B cell (primary cell): Measurements from ENCODE around the gene NUP214. TPM values are rescaled to one million over a fixed set of nuclear protein-coding genes. Genes with fewer than 3 reads are reported as not detected.

Source experiments
- ATAC-seq: fragments of 200-7000 bp; cut with Tn5 transposase; one replicate; pipeline ENCODE4 v1.10.0; 2021; ENCODE audit warnings: low read depth, mild to moderate bottlenecking, moderate number of reproducible peaks, moderate library complexity
- CTCF ChIA-PET: fragments of 350-600 bp; sonication (Branson Sonifier 250); formaldehyde crosslinking; loops from one replicate; lab custom pipeline; 2021; ENCODE audit warnings: antibody characterized with exemption, inconsistent platforms; lab: Charles Lee
- POLR2A ChIA-PET: fragments of 350-600 bp; sonication (Branson Sonifier 250); formaldehyde crosslinking; loops from one replicate; lab custom pipeline; 2021; ENCODE audit warnings: antibody characterized with exemption; lab: Charles Lee
- DNase-seq: peaks from one replicate; pipeline ENCODE4 v3.0.0; 2013
- H2AFZ ChIP-seq: 2 replicates; pipeline ENCODE4 v1.6.1; 2012; ENCODE audit warnings: mild to moderate bottlenecking, low read depth, low read length; ENCODE audit not compliant: insufficient read depth, poor library complexity, severe bottlenecking
- H3K27ac ChIP-seq, 2 donors: 1 replicate in 1 of 2; 2 replicates in 1 of 2; pipeline ENCODE4 v1.5.1; 2012 to 2013; ENCODE audit warnings: low read length in 2 of 2, mild to moderate bottlenecking in 2 of 2, moderate library complexity in 1 of 2
- H3K27me3 ChIP-seq, 4 experiments: fragments of 200-600 bp in 1 of 4; sonication (generic) in 1 of 4; replicated peaks in 1 of 4; 1 replicate in 2 of 4; 2 replicates in 2 of 4; pipeline versions ENCODE4 v1.6.1 to v1.7.0; 2013 to 2016; ENCODE audit warnings: low read length in 3 of 4, mild to moderate bottlenecking in 2 of 4, mixed read lengths in 1 of 4, moderate library complexity in 1 of 4; ENCODE audit not compliant: insufficient read depth in 4 of 4, control insufficient read depth in 3 of 4; ENCODE audit errors: control extremely low read depth in 1 of 4
- H3K36me3 ChIP-seq, 2 experiments: replicated peaks in 1 of 2; 1 replicate in 1 of 2; 2 replicates in 1 of 2; pipeline versions ENCODE4 v1.6.1 to v1.7.1; 2013; ENCODE audit warnings: low read length in 1 of 2; ENCODE audit not compliant: insufficient read depth in 2 of 2, control insufficient read depth in 1 of 2; ENCODE audit errors: control extremely low read depth in 1 of 2, extremely low read depth in 1 of 2
- H3K4me1 ChIP-seq, 2 donors: fragments of 200-600 bp in 1 of 2; sonication (generic) in 1 of 2; 1 replicate in 1 of 2; 2 replicates in 1 of 2; pipeline versions ENCODE4 v1.5.1 to v1.6.1; 2013 to 2017; ENCODE audit warnings: low read length in 2 of 2; ENCODE audit not compliant: control insufficient read depth in 2 of 2, insufficient read depth in 2 of 2
- H3K4me2 ChIP-seq: replicated peaks from 2 replicates; pipeline ENCODE3; 2012; ENCODE audit warnings: mild to moderate bottlenecking, low read depth, low read length; ENCODE audit not compliant: poor library complexity, severe bottlenecking
- H3K4me3 ChIP-seq, 5 experiments: fragments of 200-600 bp in 1 of 5; sonication (generic) in 1 of 5; 1 replicate in 3 of 5; 2 replicates in 2 of 5; pipeline versions ENCODE4 v1.5.1 to v1.7.0; 2011 to 2016; ENCODE audit warnings: low read length in 4 of 5, mild to moderate bottlenecking in 4 of 5, low read depth in 2 of 5, control low read depth in 1 of 5, moderate library complexity in 1 of 5; ENCODE audit not compliant: insufficient read depth in 1 of 5; ENCODE audit errors: control extremely low read depth in 1 of 5, extremely low read depth in 1 of 5
- H3K79me2 ChIP-seq: fragments of 200-600 bp; sonication (generic); one replicate; pipeline ENCODE4 v1.6.0; 2016; ENCODE audit warnings: low read length; ENCODE audit not compliant: control insufficient read depth, insufficient read depth
- H3K9ac ChIP-seq: fragments of 200-600 bp; sonication (generic); 2 replicates; pipeline ENCODE4 v1.6.1; 2017; ENCODE audit warnings: mild to moderate bottlenecking, low read length, moderate library complexity
- H3K9me3 ChIP-seq, 3 donors: one replicate each; pipeline versions ENCODE4 v1.6.1 to v1.7.1; 2013; ENCODE audit warnings: low read length in 2 of 3; ENCODE audit not compliant: control insufficient read depth in 2 of 3, insufficient read depth in 1 of 3; ENCODE audit errors: control extremely low read depth in 1 of 3
- H4K20me1 ChIP-seq: 2 replicates; pipeline ENCODE4 v1.6.0; 2012; ENCODE audit warnings: mild to moderate bottlenecking, low read length; ENCODE audit not compliant: insufficient read depth, control insufficient read depth, poor library complexity, severe bottlenecking
- H3K27ac Mint-ChIP-seq: one replicate; pipeline ENCODE4 v1.8.0; 2021; ENCODE audit warnings: mixed read lengths
- H3K27me3 Mint-ChIP-seq: one replicate; pipeline ENCODE4 v1.8.0; 2021; ENCODE audit warnings: mixed read lengths
- H3K4me1 Mint-ChIP-seq: one replicate; pipeline ENCODE4 v1.8.0; 2021; ENCODE audit warnings: mixed read lengths
- H3K4me3 Mint-ChIP-seq: one replicate; pipeline ENCODE4 v1.8.0; 2021; ENCODE audit warnings: mixed read lengths
- H3K9me3 Mint-ChIP-seq: one replicate; pipeline ENCODE4 v1.8.0; 2022; ENCODE audit warnings: mixed read lengths; ENCODE audit not compliant: insufficient read depth
- EZH2 ChIP-seq: IDR thresholded peaks from 2 replicates; pipeline ENCODE4 v1.6.1; 2012; ENCODE audit warnings: borderline replicate concordance, low read depth, mild to moderate bottlenecking, moderate library complexity, low read length; ENCODE audit not compliant: insufficient read depth, poor library complexity, severe bottlenecking
- WGBS: methylation state at CpG from one replicate; pipeline ENCODE4 v1.1.5; 2013; ENCODE audit warnings: missing lambda C conversion rate; ENCODE audit not compliant: insufficient coverage; 5-methylcytosine and 5-hydroxymethylcytosine counted together
- intact Hi-C: fragments of 100-400 bp; cut with micrococcal nuclease; formaldehyde crosslinking; loops from one replicate; pipeline ENCODE4 v1.10.0; 2022
- polyA plus RNA-seq: library from polyadenylated mRNA; depleted of rRNA; stranded (reverse); fragments of >200 nt; gene quantifications from 2 replicates; pipeline ENCODE4 v1.2.3, GENCODE V29; 2012
- total RNA-seq, 2 donors: library from RNA; stranded (reverse); fragments of 120-200 nt in 1 of 2; gene quantifications; 1 replicate in 1 of 2; 2 replicates in 1 of 2; pipeline versions ENCODE4 v1.2.3 to v1.2.4, GENCODE V29; 2013 to 2022
- TF ChIP-seq, protein P1 (sequence below): fragments of 200-600 bp; IDR thresholded peaks from one replicate; pipeline ENCODE4 v1.8.0; 2022; ENCODE audit warnings: antibody characterized with exemption, mild to moderate bottlenecking

NUP214 gene
- total and polyA plus RNA-seq, 2 donors (not counting 1 experiment from before 2014, with no cell fraction given): 19.0 to 94.6 TPM

DNA sequence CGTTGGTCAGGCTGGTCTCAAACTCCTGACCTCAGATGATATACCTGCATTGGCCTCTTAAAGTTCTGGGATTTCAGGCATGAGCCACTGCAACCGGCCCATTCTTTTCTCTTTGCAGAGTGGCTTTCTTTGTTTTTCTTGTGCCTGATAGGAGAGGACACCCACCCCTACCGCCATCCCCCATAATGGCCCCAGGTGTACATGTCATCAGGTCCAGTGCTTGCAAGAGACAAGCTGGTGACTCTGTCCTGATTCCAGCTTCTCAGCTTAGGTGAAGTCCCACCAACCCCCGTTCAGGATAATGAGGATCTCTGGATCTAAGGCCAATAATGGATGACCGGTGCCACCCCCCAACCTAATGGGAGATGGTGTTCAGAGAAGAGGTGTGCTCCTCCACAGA, 31.4 kb upstream of the NUP214 start:
- 62% methylated on average over 3 of the region's 5 CpGs for WGBS
- no peak overlapping the region for H3K4me3 Mint-ChIP-seq
- Histone ChIP-seq H3K36me3 (no peaks in the 10 kb centered on the region), H4K20me1 (no peaks in the 10 kb centered on the region), H3K79me2 (no peaks in the 10 kb centered on the region), H2AFZ (no peak overlapping the region), H3K9ac (no peak overlapping the region), H3K9me3 (no peaks in the 10 kb centered on the region), H3K27me3 (peaks cover 0 to 41% (median 16%) of the 10 kb centered on the region in 4 experiments), H3K4me1 (peaks cover 5 to 11% of the 10 kb centered on the region in 2 donors), H3K4me3 (no peak overlapping the region), H3K27ac (no peak overlapping the region), H3K4me2 (no peak overlapping the region)
- peaks cover 12% of the 10 kb centered on the region for H3K4me1 Mint-ChIP-seq
- intact Hi-C loops: no loop called here
- H3K27ac Mint-ChIP-seq: no peak overlapping the region
- ATAC-seq (no peak), DNase-seq (no peak)
- ChIA-PET POLR2A (no interaction called here), CTCF (no interaction called here)
- no peaks in the 10 kb centered on the region for H3K9me3 Mint-ChIP-seq
- TF ChIP-seq EZH2: no peak
- TF ChIP-seq, protein P1, sequence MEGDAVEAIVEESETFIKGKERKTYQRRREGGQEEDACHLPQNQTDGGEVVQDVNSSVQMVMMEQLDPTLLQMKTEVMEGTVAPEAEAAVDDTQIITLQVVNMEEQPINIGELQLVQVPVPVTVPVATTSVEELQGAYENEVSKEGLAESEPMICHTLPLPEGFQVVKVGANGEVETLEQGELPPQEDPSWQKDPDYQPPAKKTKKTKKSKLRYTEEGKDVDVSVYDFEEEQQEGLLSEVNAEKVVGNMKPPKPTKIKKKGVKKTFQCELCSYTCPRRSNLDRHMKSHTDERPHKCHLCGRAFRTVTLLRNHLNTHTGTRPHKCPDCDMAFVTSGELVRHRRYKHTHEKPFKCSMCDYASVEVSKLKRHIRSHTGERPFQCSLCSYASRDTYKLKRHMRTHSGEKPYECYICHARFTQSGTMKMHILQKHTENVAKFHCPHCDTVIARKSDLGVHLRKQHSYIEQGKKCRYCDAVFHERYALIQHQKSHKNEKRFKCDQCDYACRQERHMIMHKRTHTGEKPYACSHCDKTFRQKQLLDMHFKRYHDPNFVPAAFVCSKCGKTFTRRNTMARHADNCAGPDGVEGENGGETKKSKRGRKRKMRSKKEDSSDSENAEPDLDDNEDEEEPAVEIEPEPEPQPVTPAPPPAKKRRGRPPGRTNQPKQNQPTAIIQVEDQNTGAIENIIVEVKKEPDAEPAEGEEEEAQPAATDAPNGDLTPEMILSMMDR: no peak
- peaks cover 29% of the 10 kb centered on the region for H3K27me3 Mint-ChIP-seq

DNA sequence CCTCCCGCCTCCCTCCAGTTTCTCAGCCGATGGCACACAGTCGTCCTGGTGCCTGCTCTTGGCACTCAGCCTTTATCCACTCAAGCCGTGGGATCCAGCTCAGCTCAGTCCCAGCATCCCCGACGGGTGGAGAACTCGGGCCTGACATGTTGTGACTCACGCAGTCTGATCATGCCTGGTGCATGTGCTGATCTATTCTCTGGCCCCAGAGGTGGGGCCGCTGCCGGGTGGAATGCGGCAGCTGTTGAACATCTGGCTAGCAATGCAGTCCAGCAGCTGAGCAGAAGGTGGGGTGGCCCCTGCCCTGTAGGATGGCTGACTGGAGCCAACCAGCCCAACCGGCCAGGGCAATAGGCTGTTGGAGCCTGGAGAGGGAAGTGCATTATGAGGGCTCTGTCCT, 30.8 kb upstream of the NUP214 start:
- no peaks in the 10 kb centered on the region for H3K9me3 Mint-ChIP-seq
- peaks cover 31% of the 10 kb centered on the region for H3K27me3 Mint-ChIP-seq

More for the DNA sequence above, 30.8 kb upstream of the NUP214 start:
- Histone ChIP-seq H3K9ac (no peak overlapping the region), H3K79me2 (no peaks in the 10 kb centered on the region), H3K4me2 (no peak overlapping the region), H3K27ac (no peak overlapping the region), H3K36me3 (no peaks in the 10 kb centered on the region), H3K27me3 (peaks cover 0 to 41% (median 16%) of the 10 kb centered on the region in 4 experiments), H4K20me1 (no peaks in the 10 kb centered on the region), H3K4me3 (no peak overlapping the region), H3K9me3 (no peaks in the 10 kb centered on the region), H3K4me1 (peaks cover 5 to 11% of the 10 kb centered on the region in 2 donors), H2AFZ (no peak overlapping the region)
- TF ChIP-seq EZH2: no peak
- TF ChIP-seq, protein P1: no peak
- CTCF ChIA-PET: no interaction called here
- 93% methylated on average over 10 of the region's 12 CpGs for WGBS
- Mint-ChIP-seq H3K4me1 (peaks cover 12% of the 10 kb centered on the region), H3K27ac (no peak overlapping the region), H3K4me3 (peak overlapping the region; percentile 45)
- ATAC-seq (no peak), DNase-seq (no peak)
- POLR2A ChIA-PET: no interaction called here
- intact Hi-C loops: no loop called here
